Activated naive CD8-positive, alpha-beta T cell treated with anti-CD3 and anti-CD28 coated beads, Interleukin-2, amount 50 U/mL, for 24 hours (primary cell): Measurements from ENCODE around the gene TUBGCP2.

Experiments used
- ATAC-seq: fragments of 150-1000 bp; cut with Tn5 transposase; one replicate; pipeline ENCODE4 v1.10.0; 2021
- DNase-seq: peaks from one replicate; pipeline ENCODE4 v3.0.0; 2021
- H3K27ac Mint-ChIP-seq: one replicate; pipeline ENCODE4 v1.8.0; 2021; ENCODE audit warnings: mild to moderate bottlenecking, mixed read lengths
- H3K27me3 Mint-ChIP-seq: one replicate; pipeline ENCODE4 v1.8.0; 2021; ENCODE audit warnings: mixed read lengths
- H3K36me3 Mint-ChIP-seq: one replicate; pipeline ENCODE4 v1.8.0; 2021; ENCODE audit warnings: low read depth, mixed read lengths
- H3K4me1 Mint-ChIP-seq: one replicate; pipeline ENCODE4 v1.8.0; 2021; ENCODE audit warnings: mixed read lengths
- H3K4me3 Mint-ChIP-seq: one replicate; pipeline ENCODE4 v1.8.0; 2021; ENCODE audit warnings: mild to moderate bottlenecking, moderate library complexity, mixed read lengths
- H3K9me3 Mint-ChIP-seq: one replicate; pipeline ENCODE4 v1.8.0; 2021; ENCODE audit warnings: mixed read lengths

The TUBGCP2 gene

GRCh38 chr10:133309100-133309719 is 538 bp upstream of the TUBGCP2 start:
- peaks cover 26% of the 10 kb centered on the region for H3K36me3 Mint-ChIP-seq
- H3K4me1 Mint-ChIP-seq = peaks cover 35% of the 10 kb centered on the region
- H3K4me3 Mint-ChIP-seq = peak overlapping the region; percentile 69
- H3K27ac Mint-ChIP-seq = peak overlapping the region; percentile 76
- peak; percentile 96 for DNase-seq
- H3K27me3 Mint-ChIP-seq = peaks cover 2% of the 10 kb centered on the region
- H3K9me3 Mint-ChIP-seq = no peaks in the 10 kb centered on the region
- peak; percentile 70 for ATAC-seq

GRCh38 chr10:133307776-133308420 is 774 bp downstream of the TUBGCP2 start:
- ATAC-seq = peak; percentile 69
- Mint-ChIP-seq H3K4me3 (peak overlapping the region; percentile 98), H3K27ac (peak overlapping the region; percentile 99), H3K27me3 (peaks cover 2% of the 10 kb centered on the region), H3K4me1 (peaks cover 37% of the 10 kb centered on the region), H3K36me3 (peaks cover 25% of the 10 kb centered on the region), H3K9me3 (no peaks in the 10 kb centered on the region)
- DNase-seq = peak; percentile 86

DNA sequence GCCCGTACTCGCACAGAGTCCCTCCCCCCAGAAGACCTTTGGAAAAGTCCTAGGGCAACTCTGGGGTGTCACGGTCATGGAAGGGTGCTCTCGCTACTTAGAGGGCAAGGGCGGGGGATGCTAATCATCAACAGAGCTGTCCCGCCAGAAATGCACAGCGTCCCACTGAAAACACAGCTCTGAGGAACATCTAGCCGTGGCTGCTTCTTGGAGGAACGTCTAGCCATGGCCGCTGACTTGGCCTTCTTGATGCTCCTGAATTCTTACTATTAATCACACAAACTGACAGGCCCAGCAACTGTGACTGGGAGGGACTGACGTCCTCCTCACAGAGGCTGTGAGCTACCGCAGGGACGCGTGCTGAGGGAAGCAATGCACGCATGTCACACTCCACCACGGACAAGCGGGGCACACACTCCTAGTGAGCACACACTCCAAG is 1.7 kb downstream of the TUBGCP2 start:
- Mint-ChIP-seq H3K9me3 (no peaks in the 10 kb centered on the region), H3K4me3 (peak overlapping the region; percentile 98), H3K27me3 (peaks cover 2% of the 10 kb centered on the region), H3K4me1 (peaks cover 37% of the 10 kb centered on the region), H3K27ac (peak overlapping the region; percentile 99), H3K36me3 (peaks cover 26% of the 10 kb centered on the region)
- no peak for ATAC-seq
- DNase-seq = no peak

DNA sequence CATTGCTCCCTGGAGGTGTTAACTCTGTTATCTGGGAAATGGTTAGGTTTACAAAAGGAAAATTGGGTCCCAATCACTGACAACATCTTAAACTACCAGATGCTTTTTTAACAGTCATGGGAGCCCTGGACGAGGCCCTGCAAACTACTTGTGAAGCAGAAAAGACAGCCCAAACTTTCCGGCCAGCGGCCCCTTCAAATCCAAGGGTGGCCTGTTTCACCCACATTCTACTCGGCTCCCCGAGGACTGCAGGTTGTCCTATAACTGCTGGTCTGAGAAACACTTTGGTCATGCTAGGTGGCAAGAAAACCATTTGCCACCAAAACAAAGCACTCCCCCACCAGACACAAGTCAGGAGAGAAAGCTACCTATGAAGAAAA is 2.6 kb downstream of the TUBGCP2 start:
- no peak overlapping the region for H3K4me3 Mint-ChIP-seq
- H3K9me3 Mint-ChIP-seq = no peaks in the 10 kb centered on the region
- ATAC-seq (no peak), DNase-seq (no peak)
- H3K27ac Mint-ChIP-seq = no peak overlapping the region
- H3K36me3 Mint-ChIP-seq = peaks cover 20% of the 10 kb centered on the region
- peaks cover 2% of the 10 kb centered on the region for H3K27me3 Mint-ChIP-seq
- H3K4me1 Mint-ChIP-seq = peaks cover 37% of the 10 kb centered on the region

DNA sequence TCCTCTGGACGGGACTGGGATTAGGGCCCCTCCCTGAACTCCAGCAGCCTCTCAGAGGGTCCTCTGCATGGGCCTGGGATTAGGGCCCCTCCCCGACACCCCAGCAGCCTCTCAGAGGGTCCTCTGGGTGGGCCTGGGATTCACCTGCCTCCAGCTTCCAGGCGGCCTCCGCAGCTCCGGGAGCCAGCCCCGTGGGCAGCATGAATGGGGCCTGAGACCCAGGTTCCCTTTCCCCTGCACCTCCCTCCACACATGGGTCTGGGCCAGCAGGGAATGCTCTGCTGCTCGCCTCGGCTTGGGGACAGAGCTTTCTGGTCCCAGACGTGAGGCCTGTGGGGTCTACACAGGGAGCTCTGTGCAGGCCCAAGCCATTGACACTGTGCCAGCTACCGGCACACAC is 5.5 kb downstream of the TUBGCP2 start:
- Mint-ChIP-seq H3K27ac (no peak overlapping the region), H3K4me1 (peaks cover 34% of the 10 kb centered on the region)
- DNase-seq = no peak

GRCh38 chr10:133302230-133302629 is 6.4 kb downstream of the TUBGCP2 start:
- H3K27me3 Mint-ChIP-seq = no peaks in the 10 kb centered on the region
- H3K4me3 Mint-ChIP-seq = no peak overlapping the region

More for the DNA sequence above, 5.5 kb downstream of the TUBGCP2 start:
- Mint-ChIP-seq H3K4me3 (no peak overlapping the region), H3K27me3 (peaks cover 2% of the 10 kb centered on the region), H3K36me3 (peaks cover 33% of the 10 kb centered on the region), H3K9me3 (no peaks in the 10 kb centered on the region)
- ATAC-seq = no peak

DNA sequence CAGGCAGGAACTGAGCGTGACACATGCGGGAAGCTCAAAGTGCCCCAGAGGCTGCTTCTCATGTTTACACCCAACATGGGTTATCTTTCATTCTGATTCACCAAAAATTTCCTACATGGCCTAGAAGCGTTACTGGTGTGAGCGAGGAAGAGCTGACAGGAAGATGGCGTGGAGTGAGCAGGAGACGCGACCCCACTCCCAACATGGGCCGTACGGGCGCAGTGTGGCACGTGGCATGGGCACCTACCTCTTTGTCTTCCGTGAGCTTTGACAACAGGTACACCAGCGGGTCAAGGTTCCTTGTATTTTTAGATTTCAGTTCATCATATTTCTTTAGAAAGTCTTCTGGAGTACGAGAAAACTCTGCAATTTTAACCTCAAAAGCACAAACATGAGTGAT is 8.9 kb downstream of the TUBGCP2 start:
- peaks cover 40% of the 10 kb centered on the region for H3K36me3 Mint-ChIP-seq
- no peaks in the 10 kb centered on the region for H3K9me3 Mint-ChIP-seq
- H3K27ac Mint-ChIP-seq = no peak overlapping the region
- H3K4me3 Mint-ChIP-seq = no peak overlapping the region
- H3K4me1 Mint-ChIP-seq = peaks cover 6% of the 10 kb centered on the region
- no peak for ATAC-seq
- H3K27me3 Mint-ChIP-seq = no peaks in the 10 kb centered on the region
- DNase-seq = no peak

More at GRCh38 chr10:133302230-133302629, 6.4 kb downstream of the TUBGCP2 start:
- ATAC-seq (peak; percentile 34), DNase-seq (no peak)
- H3K36me3 Mint-ChIP-seq = peaks cover 34% of the 10 kb centered on the region
- H3K4me1 Mint-ChIP-seq = peaks cover 24% of the 10 kb centered on the region
- H3K27ac Mint-ChIP-seq = no peak overlapping the region
- H3K9me3 Mint-ChIP-seq = no peaks in the 10 kb centered on the region

DNA sequence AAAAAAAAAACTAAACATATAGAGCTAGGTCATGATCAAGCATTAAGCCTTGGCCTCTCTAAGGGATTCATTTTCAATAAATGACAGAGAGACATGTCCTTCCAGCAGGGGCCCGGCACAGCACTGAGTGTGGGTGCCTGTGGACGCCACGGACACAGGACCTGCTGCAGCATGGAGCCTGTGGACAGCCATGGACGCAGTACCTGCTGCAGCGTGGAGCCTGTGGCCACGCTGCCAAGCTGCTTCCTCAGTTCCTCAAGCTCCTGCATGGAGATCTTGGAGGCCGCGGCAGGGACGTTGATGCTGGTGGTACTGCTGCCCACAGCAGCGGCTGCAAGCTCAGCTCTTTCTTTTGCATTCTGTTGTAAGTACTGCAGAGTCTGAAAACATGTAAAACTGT is 9.4 kb downstream of the TUBGCP2 start:
- Mint-ChIP-seq H3K4me3 (no peak overlapping the region), H3K9me3 (no peaks in the 10 kb centered on the region), H3K27ac (no peak overlapping the region), H3K36me3 (peaks cover 45% of the 10 kb centered on the region), H3K27me3 (no peaks in the 10 kb centered on the region), H3K4me1 (peaks cover 7% of the 10 kb centered on the region)
- ATAC-seq (no peak), DNase-seq (no peak)

DNA sequence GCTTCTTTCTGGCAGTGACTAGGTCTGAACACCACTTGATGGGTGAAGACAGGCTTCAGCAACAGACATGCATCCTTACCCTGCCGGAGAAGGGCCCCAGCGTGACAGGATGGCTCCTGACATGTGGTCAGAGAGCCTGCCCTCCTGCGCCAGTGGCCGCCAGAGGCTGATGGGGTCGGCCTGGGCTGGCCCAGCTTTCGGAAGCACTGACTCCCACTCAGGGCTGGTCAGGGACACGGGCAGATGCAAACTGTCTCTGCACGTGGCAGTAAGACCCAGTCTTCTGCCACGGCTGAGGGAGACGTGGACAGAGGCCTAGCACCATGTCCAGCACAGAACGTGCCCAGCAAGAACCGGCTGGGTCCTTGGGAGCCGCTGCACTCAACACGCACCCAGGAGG is 10.2 kb downstream of the TUBGCP2 start:
- peaks cover 10% of the 10 kb centered on the region for H3K4me1 Mint-ChIP-seq
- ATAC-seq = no peak
- H3K27me3 Mint-ChIP-seq = no peaks in the 10 kb centered on the region
- no peak for DNase-seq
- peaks cover 49% of the 10 kb centered on the region for H3K36me3 Mint-ChIP-seq
- H3K4me3 Mint-ChIP-seq = no peak overlapping the region
- no peaks in the 10 kb centered on the region for H3K9me3 Mint-ChIP-seq
- no peak overlapping the region for H3K27ac Mint-ChIP-seq

DNA sequence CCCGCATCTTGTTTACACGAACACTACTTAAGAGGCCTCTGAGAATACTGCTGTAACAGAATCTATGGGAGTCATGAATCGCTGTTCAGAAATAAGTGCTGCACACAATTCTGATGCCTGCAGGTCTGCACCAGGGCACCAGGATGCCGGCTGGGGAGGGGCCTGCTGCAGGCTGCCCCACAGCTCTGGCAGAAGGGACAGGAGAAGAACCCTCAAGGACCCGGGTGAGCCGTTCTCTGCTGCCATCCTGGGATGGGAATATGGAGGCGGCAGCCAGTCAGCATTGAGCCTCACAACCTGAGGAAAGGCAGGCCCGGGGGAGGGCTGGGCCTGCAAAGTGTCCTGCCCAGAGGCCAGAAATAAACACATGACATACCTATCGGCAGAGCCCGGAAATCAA is 11.2 kb downstream of the TUBGCP2 start:
- DNase-seq (no peak), ATAC-seq (no peak)
- H3K27me3 Mint-ChIP-seq = no peaks in the 10 kb centered on the region
- no peak overlapping the region for H3K4me3 Mint-ChIP-seq
- H3K27ac Mint-ChIP-seq = no peak overlapping the region
- H3K36me3 Mint-ChIP-seq = peaks cover 51% of the 10 kb centered on the region
- no peaks in the 10 kb centered on the region for H3K9me3 Mint-ChIP-seq
- peaks cover 15% of the 10 kb centered on the region for H3K4me1 Mint-ChIP-seq

DNA sequence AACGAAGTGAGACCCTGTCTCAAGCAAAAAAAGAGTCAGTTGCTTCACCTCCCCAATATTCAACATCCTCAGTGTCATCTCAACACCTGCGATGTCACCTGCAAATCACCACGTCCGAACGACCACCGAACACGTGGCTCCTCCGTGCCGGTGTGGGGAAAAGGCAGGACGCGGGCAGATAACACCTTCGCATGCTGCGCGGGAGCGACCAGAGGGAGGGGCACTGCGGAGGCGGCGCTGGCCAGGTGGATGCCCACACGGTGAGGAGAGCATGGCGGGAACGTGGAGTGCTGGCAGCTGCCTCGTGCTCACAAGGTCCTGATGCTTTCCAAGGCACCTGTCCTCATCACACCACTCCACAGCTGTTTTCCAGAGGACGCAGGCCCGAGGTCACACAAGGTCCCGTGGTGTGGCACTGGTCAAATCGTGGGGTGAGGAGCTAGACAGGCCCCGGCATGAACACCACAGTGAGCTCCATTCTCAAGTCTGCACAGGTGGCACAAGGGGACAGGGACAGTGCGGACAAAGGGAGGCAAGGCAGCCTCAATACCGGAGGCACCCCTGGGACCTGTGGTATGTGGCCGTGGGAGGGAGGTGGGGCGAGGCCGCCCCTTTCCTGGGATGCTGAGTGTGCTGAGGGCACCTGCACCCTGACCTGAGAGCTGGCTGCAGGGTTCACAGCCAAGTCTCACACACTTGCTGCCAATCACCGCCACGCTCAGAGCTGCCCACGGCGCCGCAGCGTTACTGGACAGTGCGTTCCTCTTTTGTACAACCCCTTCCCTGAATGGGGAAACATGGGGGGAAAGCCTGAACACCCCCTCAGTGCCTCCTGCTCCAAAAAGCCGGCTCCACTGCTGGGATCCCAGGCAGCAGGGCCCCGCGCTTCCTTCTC is 13.0 kb downstream of the TUBGCP2 start:
- ATAC-seq = no peak
- no peak overlapping the region for H3K27ac Mint-ChIP-seq
- H3K9me3 Mint-ChIP-seq = no peaks in the 10 kb centered on the region
- H3K4me1 Mint-ChIP-seq = peaks cover 15% of the 10 kb centered on the region
- no peak for DNase-seq
- no peaks in the 10 kb centered on the region for H3K27me3 Mint-ChIP-seq
- H3K36me3 Mint-ChIP-seq = peaks cover 48% of the 10 kb centered on the region
- H3K4me3 Mint-ChIP-seq = no peak overlapping the region

DNA sequence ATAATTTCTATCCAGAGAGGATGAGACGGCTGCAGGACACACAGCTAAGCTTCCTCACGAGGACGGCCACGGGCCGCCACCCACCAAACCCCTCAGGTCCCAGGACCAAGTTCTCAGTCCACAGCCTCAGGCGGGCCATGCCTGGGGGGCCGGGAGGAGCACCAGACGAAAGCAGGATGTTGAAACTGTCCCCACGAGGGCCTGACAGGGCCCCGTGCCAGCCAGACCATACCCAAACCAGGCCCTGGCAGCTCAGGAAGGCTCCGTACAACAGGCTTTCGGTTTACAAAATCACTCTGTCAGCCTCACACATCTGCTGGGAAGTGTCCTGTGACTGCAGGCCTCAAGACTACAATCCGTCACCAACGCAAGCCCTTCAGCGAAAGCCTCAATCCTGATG is 14.5 kb downstream of the TUBGCP2 start:
- DNase-seq (no peak), ATAC-seq (no peak)
- peaks cover 15% of the 10 kb centered on the region for H3K4me1 Mint-ChIP-seq
- H3K27ac Mint-ChIP-seq = no peak overlapping the region
- peaks cover 44% of the 10 kb centered on the region for H3K36me3 Mint-ChIP-seq
- H3K27me3 Mint-ChIP-seq = no peaks in the 10 kb centered on the region
- no peak overlapping the region for H3K4me3 Mint-ChIP-seq
- H3K9me3 Mint-ChIP-seq = no peaks in the 10 kb centered on the region

- H3K27ac Mint-ChIP-seq = no peak overlapping the region
- H3K36me3 Mint-ChIP-seq = peaks cover 43% of the 10 kb centered on the region
- no peak overlapping the region for H3K4me3 Mint-ChIP-seq
- H3K4me1 Mint-ChIP-seq = peaks cover 15% of the 10 kb centered on the region
- peak; percentile 14 for ATAC-seq
- H3K9me3 Mint-ChIP-seq = no peaks in the 10 kb centered on the region
- H3K27me3 Mint-ChIP-seq = no peaks in the 10 kb centered on the region
- no peak for DNase-seq
These were observed 14.9 kb downstream of the TUBGCP2 start for GRCh38 chr10:133293810-133294119.

GRCh38 chr10:133292919-133293809 is 15.5 kb downstream of the TUBGCP2 start:
- ATAC-seq = peak; percentile 94
- peak; percentile 40 for DNase-seq
- H3K9me3 Mint-ChIP-seq = no peaks in the 10 kb centered on the region
- no peaks in the 10 kb centered on the region for H3K27me3 Mint-ChIP-seq
- H3K4me3 Mint-ChIP-seq = no peak overlapping the region
- no peak overlapping the region for H3K27ac Mint-ChIP-seq
- peaks cover 42% of the 10 kb centered on the region for H3K36me3 Mint-ChIP-seq
- H3K4me1 Mint-ChIP-seq = peaks cover 15% of the 10 kb centered on the region
